ENCODE data around the gene DEGS1.

The DEGS1 gene

DNA sequence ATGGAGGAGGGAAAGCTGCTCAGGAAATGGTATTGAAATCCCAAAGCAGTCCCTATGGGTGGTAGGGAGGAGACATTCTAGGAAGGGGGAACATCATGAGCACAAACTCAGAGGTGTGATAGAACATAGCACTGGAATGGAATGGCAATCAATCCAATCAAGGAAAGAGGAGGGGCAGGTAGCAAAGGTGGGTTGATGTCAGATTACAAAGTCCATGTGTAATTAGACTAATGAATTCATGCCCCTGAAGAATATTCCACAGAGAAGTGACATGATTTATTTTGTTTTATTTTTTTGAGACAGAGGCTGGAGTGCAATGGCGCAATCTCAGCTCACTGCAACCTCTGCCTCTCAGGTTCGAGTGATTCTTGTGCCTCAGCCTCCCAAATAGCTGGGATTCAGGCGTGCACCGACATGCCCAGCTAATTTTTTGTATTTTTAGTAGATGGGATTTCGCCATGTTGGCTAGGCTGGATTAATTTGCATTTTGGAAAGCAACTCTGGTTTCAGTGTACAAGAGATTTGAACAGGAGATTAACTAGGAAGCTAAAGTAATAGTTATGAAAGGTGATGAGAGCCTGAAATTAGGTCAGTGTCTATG is 36.1 kb downstream of the DEGS1 start (continued):
- peak; percentile 20; the same call in 1 of the 2 replicates for TF ChIP-seq ZNF600 (tag by site-specific recombination; IDR thresholded peaks at IDR 0.05)
- no peak for TF ChIP-seq ZNF148 (tag by site-specific recombination; IDR thresholded peaks at IDR 0.05; ENCODE audit: borderline replicate concordance)
- TF ChIP-seq ZNF223 (tag by site-specific recombination; IDR thresholded peaks at IDR 0.05), result no peak
- TF ChIP-seq ZBTB7A (tag by site-specific recombination; IDR thresholded peaks at IDR 0.05; ENCODE audit: low read depth), result no peak
- no peak for TF ChIP-seq ZFP41 (tag by site-specific recombination; IDR thresholded peaks at IDR 0.05; ENCODE audit: borderline replicate concordance)
- TF ChIP-seq ZNF658 (tag by site-specific recombination; IDR thresholded peaks at IDR 0.05), result no peak
- no peak for TF ChIP-seq ZNF785 (tag by site-specific recombination; IDR thresholded peaks at IDR 0.05)
- TF ChIP-seq KLF16 (tag by site-specific recombination; IDR thresholded peaks at IDR 0.05), result no peak
- TF ChIP-seq YY1 (tag by site-specific recombination; IDR thresholded peaks at IDR 0.05), result no peak
- TF ChIP-seq, protein P1, sequence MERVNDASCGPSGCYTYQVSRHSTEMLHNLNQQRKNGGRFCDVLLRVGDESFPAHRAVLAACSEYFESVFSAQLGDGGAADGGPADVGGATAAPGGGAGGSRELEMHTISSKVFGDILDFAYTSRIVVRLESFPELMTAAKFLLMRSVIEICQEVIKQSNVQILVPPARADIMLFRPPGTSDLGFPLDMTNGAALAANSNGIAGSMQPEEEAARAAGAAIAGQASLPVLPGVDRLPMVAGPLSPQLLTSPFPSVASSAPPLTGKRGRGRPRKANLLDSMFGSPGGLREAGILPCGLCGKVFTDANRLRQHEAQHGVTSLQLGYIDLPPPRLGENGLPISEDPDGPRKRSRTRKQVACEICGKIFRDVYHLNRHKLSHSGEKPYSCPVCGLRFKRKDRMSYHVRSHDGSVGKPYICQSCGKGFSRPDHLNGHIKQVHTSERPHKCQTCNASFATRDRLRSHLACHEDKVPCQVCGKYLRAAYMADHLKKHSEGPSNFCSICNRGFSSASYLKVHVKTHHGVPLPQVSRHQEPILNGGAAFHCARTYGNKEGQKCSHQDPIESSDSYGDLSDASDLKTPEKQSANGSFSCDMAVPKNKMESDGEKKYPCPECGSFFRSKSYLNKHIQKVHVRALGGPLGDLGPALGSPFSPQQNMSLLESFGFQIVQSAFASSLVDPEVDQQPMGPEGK (tag by site-specific recombination; IDR thresholded peaks at IDR 0.05), result 0 out of 2 replicates have a peak, but pooled peaks have one; percentile 27
- TF ChIP-seq ZNF391 (tag by site-specific recombination; IDR thresholded peaks at IDR 0.05; ENCODE audit: borderline replicate concordance, low read depth), result no peak
- TF ChIP-seq PRDM4 (tag by site-specific recombination; IDR thresholded peaks at IDR 0.05), result no peak

GRCh38 chr1:224219612-224220059 is 36.6 kb downstream of the DEGS1 start:
- H3K9me3 ChIP-seq (ENCODE audit: control insufficient read depth, insufficient read depth, low read depth, low read length), result no peaks in the 10 kb centered on the region
- H3K4me1 ChIP-seq (ENCODE audit: control insufficient read depth, insufficient read depth, low read length), result peaks cover 18% of the 10 kb centered on the region
- H3K27ac ChIP-seq (ENCODE audit: extremely low read depth, low read depth, low read length), result peak overlapping the region; percentile 3; the same call in 1 of the 2 replicates
- no peak overlapping the region for H3K4me3 ChIP-seq (ENCODE audit: low read depth, low read length)
- ChIA-PET CTCF (interaction anchor here (0.6 to 0.7 kb wide), 3 partner anchors 21 to 470 kb away, joined by 3 to 4 read pairs (median 3); no protein-coding TSS in a partner anchor), POLR2A (interaction anchor here (0.5 kb wide), 1 partner anchor 11 kb away, joined by 5 read pairs; no protein-coding TSS in a partner anchor)
- H3K36me3 ChIP-seq (ENCODE audit: control insufficient read depth in 2 of 2, insufficient read depth in 1 of 2, low read length in 2 of 2), result no peaks in the 10 kb centered on the region
- TF ChIP-seq ZNF335 (tag by site-specific recombination; conservative IDR thresholded peaks at IDR 0.05) (0 out of 2 replicates have a peak, but pooled peaks have one; percentile 0), ZNF610 (tag by site-specific recombination; IDR thresholded peaks at IDR 0.05; ENCODE audit: borderline replicate concordance) (no peak), ZFP3 (tag by site-specific recombination; IDR thresholded peaks at IDR 0.05; ENCODE audit: low read depth) (no peak), INSM2 (tag by site-specific recombination; IDR thresholded peaks at IDR 0.05) (no peak), ZNF10 (tag by site-specific recombination; IDR thresholded peaks at IDR 0.05) (no peak)
- TF ChIP-seq, protein P2, sequence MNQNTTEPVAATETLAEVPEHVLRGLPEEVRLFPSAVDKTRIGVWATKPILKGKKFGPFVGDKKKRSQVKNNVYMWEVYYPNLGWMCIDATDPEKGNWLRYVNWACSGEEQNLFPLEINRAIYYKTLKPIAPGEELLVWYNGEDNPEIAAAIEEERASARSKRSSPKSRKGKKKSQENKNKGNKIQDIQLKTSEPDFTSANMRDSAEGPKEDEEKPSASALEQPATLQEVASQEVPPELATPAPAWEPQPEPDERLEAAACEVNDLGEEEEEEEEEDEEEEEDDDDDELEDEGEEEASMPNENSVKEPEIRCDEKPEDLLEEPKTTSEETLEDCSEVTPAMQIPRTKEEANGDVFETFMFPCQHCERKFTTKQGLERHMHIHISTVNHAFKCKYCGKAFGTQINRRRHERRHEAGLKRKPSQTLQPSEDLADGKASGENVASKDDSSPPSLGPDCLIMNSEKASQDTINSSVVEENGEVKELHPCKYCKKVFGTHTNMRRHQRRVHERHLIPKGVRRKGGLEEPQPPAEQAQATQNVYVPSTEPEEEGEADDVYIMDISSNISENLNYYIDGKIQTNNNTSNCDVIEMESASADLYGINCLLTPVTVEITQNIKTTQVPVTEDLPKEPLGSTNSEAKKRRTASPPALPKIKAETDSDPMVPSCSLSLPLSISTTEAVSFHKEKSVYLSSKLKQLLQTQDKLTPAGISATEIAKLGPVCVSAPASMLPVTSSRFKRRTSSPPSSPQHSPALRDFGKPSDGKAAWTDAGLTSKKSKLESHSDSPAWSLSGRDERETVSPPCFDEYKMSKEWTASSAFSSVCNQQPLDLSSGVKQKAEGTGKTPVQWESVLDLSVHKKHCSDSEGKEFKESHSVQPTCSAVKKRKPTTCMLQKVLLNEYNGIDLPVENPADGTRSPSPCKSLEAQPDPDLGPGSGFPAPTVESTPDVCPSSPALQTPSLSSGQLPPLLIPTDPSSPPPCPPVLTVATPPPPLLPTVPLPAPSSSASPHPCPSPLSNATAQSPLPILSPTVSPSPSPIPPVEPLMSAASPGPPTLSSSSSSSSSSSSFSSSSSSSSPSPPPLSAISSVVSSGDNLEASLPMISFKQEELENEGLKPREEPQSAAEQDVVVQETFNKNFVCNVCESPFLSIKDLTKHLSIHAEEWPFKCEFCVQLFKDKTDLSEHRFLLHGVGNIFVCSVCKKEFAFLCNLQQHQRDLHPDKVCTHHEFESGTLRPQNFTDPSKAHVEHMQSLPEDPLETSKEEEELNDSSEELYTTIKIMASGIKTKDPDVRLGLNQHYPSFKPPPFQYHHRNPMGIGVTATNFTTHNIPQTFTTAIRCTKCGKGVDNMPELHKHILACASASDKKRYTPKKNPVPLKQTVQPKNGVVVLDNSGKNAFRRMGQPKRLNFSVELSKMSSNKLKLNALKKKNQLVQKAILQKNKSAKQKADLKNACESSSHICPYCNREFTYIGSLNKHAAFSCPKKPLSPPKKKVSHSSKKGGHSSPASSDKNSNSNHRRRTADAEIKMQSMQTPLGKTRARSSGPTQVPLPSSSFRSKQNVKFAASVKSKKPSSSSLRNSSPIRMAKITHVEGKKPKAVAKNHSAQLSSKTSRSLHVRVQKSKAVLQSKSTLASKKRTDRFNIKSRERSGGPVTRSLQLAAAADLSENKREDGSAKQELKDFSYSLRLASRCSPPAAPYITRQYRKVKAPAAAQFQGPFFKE (tag by site-specific recombination; IDR thresholded peaks at IDR 0.05; ENCODE audit: borderline replicate concordance), result no peak
- TF ChIP-seq, protein P3, sequence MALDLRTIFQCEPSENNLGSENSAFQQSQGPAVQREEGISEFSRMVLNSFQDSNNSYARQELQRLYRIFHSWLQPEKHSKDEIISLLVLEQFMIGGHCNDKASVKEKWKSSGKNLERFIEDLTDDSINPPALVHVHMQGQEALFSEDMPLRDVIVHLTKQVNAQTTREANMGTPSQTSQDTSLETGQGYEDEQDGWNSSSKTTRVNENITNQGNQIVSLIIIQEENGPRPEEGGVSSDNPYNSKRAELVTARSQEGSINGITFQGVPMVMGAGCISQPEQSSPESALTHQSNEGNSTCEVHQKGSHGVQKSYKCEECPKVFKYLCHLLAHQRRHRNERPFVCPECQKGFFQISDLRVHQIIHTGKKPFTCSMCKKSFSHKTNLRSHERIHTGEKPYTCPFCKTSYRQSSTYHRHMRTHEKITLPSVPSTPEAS (tag by site-specific recombination; IDR thresholded peaks at IDR 0.05), result no peak

Data from HEK293 (cell line).